Fibroblast of lung (primary cell): ENCODE measurements around the gene FSTL1.

Experiments
- EZH2 ChIP-seq: IDR thresholded peaks from 2 replicates; pipeline ENCODE4 v1.5.1; 2012; ENCODE audit warnings: low read length, control low read depth, mild to moderate bottlenecking; ENCODE audit errors: missing control alignments
- TF ChIP-seq, protein P1 (sequence below), 2 donors: IDR thresholded peaks in 1 of 2; conservative IDR thresholded peaks in 1 of 2; 1 replicate in 1 of 2; 2 replicates in 1 of 2; pipeline ENCODE4 v1.5.1; 2011 to 2012; ENCODE audit warnings: low read length in 2 of 2, control low read depth in 1 of 2, inconsistent platforms in 1 of 2, low read depth in 1 of 2, mild to moderate bottlenecking in 1 of 2

- TF ChIP-seq, protein P1, sequence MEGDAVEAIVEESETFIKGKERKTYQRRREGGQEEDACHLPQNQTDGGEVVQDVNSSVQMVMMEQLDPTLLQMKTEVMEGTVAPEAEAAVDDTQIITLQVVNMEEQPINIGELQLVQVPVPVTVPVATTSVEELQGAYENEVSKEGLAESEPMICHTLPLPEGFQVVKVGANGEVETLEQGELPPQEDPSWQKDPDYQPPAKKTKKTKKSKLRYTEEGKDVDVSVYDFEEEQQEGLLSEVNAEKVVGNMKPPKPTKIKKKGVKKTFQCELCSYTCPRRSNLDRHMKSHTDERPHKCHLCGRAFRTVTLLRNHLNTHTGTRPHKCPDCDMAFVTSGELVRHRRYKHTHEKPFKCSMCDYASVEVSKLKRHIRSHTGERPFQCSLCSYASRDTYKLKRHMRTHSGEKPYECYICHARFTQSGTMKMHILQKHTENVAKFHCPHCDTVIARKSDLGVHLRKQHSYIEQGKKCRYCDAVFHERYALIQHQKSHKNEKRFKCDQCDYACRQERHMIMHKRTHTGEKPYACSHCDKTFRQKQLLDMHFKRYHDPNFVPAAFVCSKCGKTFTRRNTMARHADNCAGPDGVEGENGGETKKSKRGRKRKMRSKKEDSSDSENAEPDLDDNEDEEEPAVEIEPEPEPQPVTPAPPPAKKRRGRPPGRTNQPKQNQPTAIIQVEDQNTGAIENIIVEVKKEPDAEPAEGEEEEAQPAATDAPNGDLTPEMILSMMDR (conservative IDR thresholded peaks at IDR 0.05 in 1 of 2, IDR thresholded peaks at IDR 0.05 in 1 of 2; ENCODE audit: low read depth in 1 of 2, low read length in 2 of 2) = no peak
- TF ChIP-seq EZH2 = no peak
These were observed 27.0 kb upstream of the FSTL1 start for GRCh38 chr3:120477781-120478180.
